ENCODE results near the gene VAV2.
A peak's percentile ranks its signal among the peaks of the same experiment; 100 is the strongest.
"Not testable (repeated sequence)": the region's sequence is repeated elsewhere in the genome, so short reads cannot be mapped to it uniquely, and the experiment has no call there.

The VAV2 gene

GRCh38 chr9:133913571-133914369, 78.4 kb downstream of the VAV2 start:
- no peak for DNase-seq

- DNase-seq, result no peak
Observed at GRCh38 chr9:133910855-133911514, 81.1 kb downstream of the VAV2 start.

- DNase-seq, result no peak
Observed at GRCh38 chr9:133906932-133907910, 84.9 kb downstream of the VAV2 start.

GRCh38 chr9:133906218-133906617, 85.9 kb downstream of the VAV2 start:
- DNase-seq, result no peak

GRCh38 chr9:133905493-133905892, 86.6 kb downstream of the VAV2 start:
- DNase-seq, result no peak

- DNase-seq, result no peak
Observed at GRCh38 chr9:133904346-133905090, 87.6 kb downstream of the VAV2 start.

GRCh38 chr9:133901184-133901835, 90.8 kb downstream of the VAV2 start:
- DNase-seq, result no peak

GRCh38 chr9:133897675-133898074, 94.4 kb downstream of the VAV2 start:
- DNase-seq, result no peak

GRCh38 chr9:133896007-133896406, 96.1 kb downstream of the VAV2 start:
- not testable (repeated sequence) for DNase-seq

GRCh38 chr9:133895335-133895734, 96.8 kb downstream of the VAV2 start:
- no peak for DNase-seq

- DNase-seq, result no peak
Observed at GRCh38 chr9:133894377-133895321, 97.5 kb downstream of the VAV2 start.

GRCh38 chr9:133893191-133893994, 98.7 kb downstream of the VAV2 start:
- DNase-seq, result no peak

- DNase-seq, result peak; percentile 31
Observed at GRCh38 chr9:133892193-133892920, 99.8 kb downstream of the VAV2 start.

- no peak for DNase-seq
Observed at GRCh38 chr9:133891741-133892140, 100.4 kb downstream of the VAV2 start.

- DNase-seq, result no peak
Observed at GRCh38 chr9:133890583-133890982, 101.5 kb downstream of the VAV2 start.

- DNase-seq, result peak; percentile 32
Observed at GRCh38 chr9:133889584-133890301, 102.4 kb downstream of the VAV2 start.

- DNase-seq, result no peak
Observed at GRCh38 chr9:133888809-133889491, 103.2 kb downstream of the VAV2 start.
